Mesendoderm (in vitro differentiated cells): ENCODE results near the gene SIGLEC8.
"Not testable (repeated sequence)": the region's sequence is repeated elsewhere in the genome, so short reads cannot be mapped to it uniquely, and the experiment has no call there.

Experiments
- DNase-seq: peaks from one replicate; pipeline ENCODE4 v3.0.0; 2013
- H2AK5ac ChIP-seq: 2 replicates; pipeline ENCODE4 v1.6.1; 2013; ENCODE audit warnings: low read length, inconsistent platforms
- H2BK120ac ChIP-seq: 2 replicates; pipeline ENCODE4 v1.6.1; 2013; ENCODE audit warnings: low read depth, mild to moderate bottlenecking, low read length, moderate library complexity, mixed read lengths
- H2BK15ac ChIP-seq: replicated peaks from 2 replicates; pipeline ENCODE4 v1.6.1; 2013; ENCODE audit warnings: low read depth, mild to moderate bottlenecking, moderate library complexity
- H2BK5ac ChIP-seq: 2 replicates; pipeline ENCODE4 v1.6.1; 2013; ENCODE audit warnings: low read length, inconsistent platforms
- H3K18ac ChIP-seq: 2 replicates; pipeline ENCODE4 v1.6.1; 2013; ENCODE audit warnings: mild to moderate bottlenecking, low read length, mixed read lengths
- H3K23ac ChIP-seq: one replicate; pipeline ENCODE4 v1.6.1; 2013; ENCODE audit warnings: low read length
- H3K27ac ChIP-seq: 2 replicates; pipeline ENCODE4 v1.5.1; 2013; ENCODE audit warnings: low read depth, mild to moderate bottlenecking, inconsistent platforms, low read length, moderate library complexity
- H3K27me3 ChIP-seq: 2 replicates; pipeline ENCODE4 v1.6.1; 2013; ENCODE audit warnings: low read length, control low read depth, mild to moderate bottlenecking, inconsistent platforms; ENCODE audit not compliant: insufficient read depth, poor library complexity
- H3K36me3 ChIP-seq: 2 replicates; pipeline ENCODE4 v1.6.1; 2013; ENCODE audit warnings: low read length, inconsistent platforms; ENCODE audit not compliant: control insufficient read depth, insufficient read depth
- H3K4ac ChIP-seq: one replicate; pipeline ENCODE4 v1.6.1; 2013; ENCODE audit warnings: low read depth, mild to moderate bottlenecking, low read length, moderate library complexity
- H3K4me1 ChIP-seq: 2 replicates; pipeline ENCODE4 v1.6.1; 2013; ENCODE audit warnings: low read depth, low read length, inconsistent platforms; ENCODE audit not compliant: control insufficient read depth
- H3K4me2 ChIP-seq: 2 replicates; pipeline ENCODE4 v1.6.1; 2013; ENCODE audit warnings: low read length
- H3K4me3 ChIP-seq: 2 replicates; pipeline ENCODE4 v1.5.1; 2013; ENCODE audit warnings: mild to moderate bottlenecking, low read length
- H3K56ac ChIP-seq: one replicate; pipeline ENCODE4 v1.6.1; 2013; ENCODE audit warnings: low read length
- H3K79me1 ChIP-seq: 2 replicates; pipeline ENCODE4 v1.6.1; 2013; ENCODE audit warnings: low read length, inconsistent platforms
- H3K79me2 ChIP-seq: 2 replicates; pipeline ENCODE4 v1.6.1; 2013; ENCODE audit warnings: mild to moderate bottlenecking, low read length; ENCODE audit not compliant: control insufficient read depth, insufficient read depth
- H3K9ac ChIP-seq: 2 replicates; pipeline ENCODE4 v1.6.1; 2013; ENCODE audit warnings: low read length, inconsistent platforms
- H4K5ac ChIP-seq: one replicate; pipeline ENCODE4 v1.6.1; 2013; ENCODE audit warnings: low read length
- H4K8ac ChIP-seq: one replicate; pipeline ENCODE4 v1.6.1; 2013; ENCODE audit warnings: low read depth, mild to moderate bottlenecking, control low read depth, low read length, moderate library complexity
- WGBS: extraction: QIAGEN DNeasy Blood & Tissue Kit; methylation state at CpG from one replicate; pipeline ENCODE4 v1.1.7; 2013; ENCODE audit warnings: low lambda C conversion rate, missing lambda C conversion rate; ENCODE audit not compliant: insufficient coverage; ENCODE audit errors: extremely low coverage; 5-methylcytosine and 5-hydroxymethylcytosine counted together

Gene SIGLEC8

GRCh38 chr19:51466723-51467122 is 8.5 kb upstream of the SIGLEC8 start:
- no CpG with 5 or more reads among the region's 3 CpGs for WGBS
- H3K18ac ChIP-seq: no peak overlapping the region

GRCh38 chr19:51463976-51464581 is 5.8 kb upstream of the SIGLEC8 start:
- not testable (repeated sequence) for H3K4me2 ChIP-seq, H3K27ac ChIP-seq, H2BK5ac ChIP-seq, H3K4me3 ChIP-seq, H3K56ac ChIP-seq, H3K18ac ChIP-seq, H4K8ac ChIP-seq, H4K5ac ChIP-seq, H3K79me2 ChIP-seq, H3K27me3 ChIP-seq, H2AK5ac ChIP-seq, DNase-seq, H2BK15ac ChIP-seq, H3K4me1 ChIP-seq, H3K23ac ChIP-seq, H3K79me1 ChIP-seq, H3K4ac ChIP-seq, H3K36me3 ChIP-seq, H2BK120ac ChIP-seq, H3K9ac ChIP-seq
- no CpG with 5 or more reads among the region's 33 CpGs for WGBS

More at GRCh38 chr19:51466723-51467122, 8.5 kb upstream of the SIGLEC8 start:
- Histone ChIP-seq H2AK5ac (no peak overlapping the region), H3K27ac (no peak overlapping the region), H2BK120ac (no peak overlapping the region), H3K79me2 (no peaks in the 10 kb centered on the region), H3K4me3 (no peak overlapping the region), H3K4ac (no peak overlapping the region), H3K79me1 (no peaks in the 10 kb centered on the region), H2BK5ac (no peak overlapping the region), H3K4me2 (no peak overlapping the region), H3K4me1 (no peaks in the 10 kb centered on the region), H3K27me3 (no peaks in the 10 kb centered on the region), H3K23ac (no peak overlapping the region), H2BK15ac (no peak overlapping the region), H3K9ac (no peak overlapping the region), H3K56ac (no peak overlapping the region), H3K36me3 (no peaks in the 10 kb centered on the region), H4K5ac (no peak overlapping the region), H4K8ac (no peak overlapping the region)
- no peak for DNase-seq

GRCh38 chr19:51462681-51463080 is 4.4 kb upstream of the SIGLEC8 start:
- H2BK120ac ChIP-seq: no peak overlapping the region
- no peak overlapping the region for H3K27ac ChIP-seq
- H3K56ac ChIP-seq: no peak overlapping the region
- H3K23ac ChIP-seq: no peak overlapping the region
- no peaks in the 10 kb centered on the region for H3K79me1 ChIP-seq
- no peaks in the 10 kb centered on the region for H3K36me3 ChIP-seq
- H3K4me1 ChIP-seq: no peaks in the 10 kb centered on the region
- H2BK15ac ChIP-seq: no peak overlapping the region
- H3K4me2 ChIP-seq: no peak overlapping the region
- H3K18ac ChIP-seq: no peak overlapping the region
- H3K9ac ChIP-seq: no peak overlapping the region
- H4K8ac ChIP-seq: no peak overlapping the region
- no peak overlapping the region for H3K4me3 ChIP-seq
- no peak for DNase-seq
- H3K27me3 ChIP-seq: no peaks in the 10 kb centered on the region
- no peak overlapping the region for H2BK5ac ChIP-seq
- H3K79me2 ChIP-seq: no peaks in the 10 kb centered on the region
- H2AK5ac ChIP-seq: no peak overlapping the region
- WGBS: no CpG with 5 or more reads among the region's 10 CpGs
- H3K4ac ChIP-seq: no peak overlapping the region
- no peak overlapping the region for H4K5ac ChIP-seq

- Histone ChIP-seq H3K56ac (no peak overlapping the region), H3K9ac (no peak overlapping the region), H4K5ac (no peak overlapping the region), H3K4me3 (no peak overlapping the region), H3K36me3 (no peaks in the 10 kb centered on the region), H2BK120ac (no peak overlapping the region), H4K8ac (no peak overlapping the region), H3K79me1 (no peaks in the 10 kb centered on the region), H3K79me2 (no peaks in the 10 kb centered on the region), H2BK15ac (no peak overlapping the region), H3K4me2 (no peak overlapping the region), H3K4ac (no peak overlapping the region), H3K27me3 (no peaks in the 10 kb centered on the region), H3K27ac (no peak overlapping the region), H3K23ac (no peak overlapping the region), H2BK5ac (no peak overlapping the region), H3K4me1 (no peaks in the 10 kb centered on the region), H3K18ac (no peak overlapping the region), H2AK5ac (no peak overlapping the region)
- WGBS: no CpG with 5 or more reads among the region's 7 CpGs
- DNase-seq: no peak
Measured at GRCh38 chr19:51462276-51462675, 4.0 kb upstream of the SIGLEC8 start.

- H3K4me1 ChIP-seq: no peaks in the 10 kb centered on the region
- no peak overlapping the region for H2BK120ac ChIP-seq
- H3K18ac ChIP-seq: no peak overlapping the region
- H3K36me3 ChIP-seq: no peaks in the 10 kb centered on the region
- H4K8ac ChIP-seq: no peak overlapping the region
- no peak overlapping the region for H3K4me2 ChIP-seq
- H3K4ac ChIP-seq: no peak overlapping the region
- no peak overlapping the region for H3K27ac ChIP-seq
- no peak overlapping the region for H3K56ac ChIP-seq
- no peak overlapping the region for H3K4me3 ChIP-seq
- no peaks in the 10 kb centered on the region for H3K27me3 ChIP-seq
- H2AK5ac ChIP-seq: no peak overlapping the region
- no peaks in the 10 kb centered on the region for H3K79me2 ChIP-seq
- H2BK15ac ChIP-seq: no peak overlapping the region
- no peaks in the 10 kb centered on the region for H3K79me1 ChIP-seq
- WGBS: no CpG with 5 or more reads among the region's 8 CpGs
- no peak overlapping the region for H4K5ac ChIP-seq
- no peak overlapping the region for H3K23ac ChIP-seq
- no peak overlapping the region for H3K9ac ChIP-seq
- H2BK5ac ChIP-seq: no peak overlapping the region
- no peak for DNase-seq
Measured at GRCh38 chr19:51461723-51462161, 3.5 kb upstream of the SIGLEC8 start.
